ENCODE data around the gene WTAP.
"Not testable (repeated sequence)": the region's sequence is repeated elsewhere in the genome, so short reads cannot be mapped to it uniquely, and the experiment has no call there.

The WTAP gene

DNA sequence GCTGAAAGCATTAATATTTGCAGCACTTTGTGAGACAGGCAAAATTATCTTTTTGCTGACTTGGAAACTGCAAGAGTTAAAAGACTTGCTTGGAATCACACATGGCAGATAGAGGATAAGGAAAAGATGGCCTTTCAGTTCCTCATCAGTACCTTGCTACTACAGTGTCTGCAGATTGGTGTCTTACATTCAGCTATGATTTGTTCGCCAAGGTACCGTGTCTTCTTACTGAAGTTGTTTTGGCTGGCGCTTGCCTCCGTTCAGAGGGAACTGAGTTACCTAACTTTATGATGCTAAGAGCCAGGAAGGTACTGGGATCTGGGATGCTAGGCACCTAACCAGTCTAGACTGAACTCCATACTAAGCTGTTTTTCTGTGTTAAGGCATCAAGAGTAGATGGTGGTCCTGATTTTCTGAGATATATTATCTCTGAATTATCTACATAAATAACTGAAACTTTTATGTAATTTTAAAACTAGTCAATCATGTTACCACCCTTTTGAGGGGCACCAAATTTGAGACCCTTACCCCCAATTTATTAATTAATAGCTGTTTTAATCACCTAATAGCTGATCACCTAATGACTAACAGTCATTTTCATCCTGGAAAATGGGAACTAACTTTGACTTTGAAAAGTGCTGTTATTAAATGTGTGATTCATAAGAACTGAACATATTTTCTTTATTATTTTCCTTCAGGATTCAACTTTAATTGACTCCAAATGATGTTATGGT, 2.5 kb downstream of the WTAP start:
- DNase-seq (ENCODE audit: low spot score), result peak; percentile 8

DNA sequence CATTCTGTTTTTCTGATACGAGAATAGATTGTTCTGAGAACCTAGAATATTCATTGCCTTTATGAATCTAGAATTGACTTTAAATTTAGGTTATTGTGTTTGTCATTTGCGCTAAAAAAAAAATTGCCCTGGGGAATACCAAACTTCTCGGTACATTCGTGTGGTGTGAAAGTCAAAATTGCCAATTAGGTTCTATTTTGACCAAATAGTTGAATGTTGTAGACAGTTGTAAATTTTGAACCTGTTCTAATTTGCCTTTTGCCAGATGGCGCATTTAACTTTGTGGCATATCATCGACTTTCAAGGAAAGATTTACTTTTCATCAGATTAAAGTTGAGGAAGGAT, 3.0 kb downstream of the WTAP start:
- no peak for DNase-seq (ENCODE audit: low spot score)

- DNase-seq (ENCODE audit: low spot score), result not testable (repeated sequence)
These were observed 5.2 kb downstream of the WTAP start for GRCh38 chr6:159732550-159732949.

GRCh38 chr6:159733395-159733794, 6.1 kb downstream of the WTAP start:
- not testable (repeated sequence) for DNase-seq (ENCODE audit: low spot score)

DNA sequence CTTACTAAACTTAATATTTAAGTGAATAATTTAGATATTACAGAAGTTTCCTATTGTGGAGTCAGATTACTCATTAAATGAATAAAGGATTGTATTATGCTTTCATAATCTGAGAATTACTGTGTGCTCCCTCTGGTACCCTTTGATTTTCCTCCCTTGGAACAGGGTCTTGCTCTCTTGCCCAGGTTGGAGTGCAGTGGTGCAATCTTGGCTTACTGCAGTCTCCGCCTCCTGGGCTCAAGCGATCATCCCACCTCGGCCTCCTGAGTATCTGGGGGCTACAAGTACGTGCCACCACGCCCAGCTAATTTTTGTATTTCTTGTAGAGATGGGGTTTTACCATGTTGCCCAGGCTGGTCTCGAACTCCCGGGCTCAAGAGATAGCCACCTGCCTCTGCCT, 9.6 kb downstream of the WTAP start:
- no peak for DNase-seq (ENCODE audit: low spot score)

GRCh38 chr6:159739341-159739740, 12.0 kb downstream of the WTAP start:
- no peak for DNase-seq (ENCODE audit: low spot score)

DNA sequence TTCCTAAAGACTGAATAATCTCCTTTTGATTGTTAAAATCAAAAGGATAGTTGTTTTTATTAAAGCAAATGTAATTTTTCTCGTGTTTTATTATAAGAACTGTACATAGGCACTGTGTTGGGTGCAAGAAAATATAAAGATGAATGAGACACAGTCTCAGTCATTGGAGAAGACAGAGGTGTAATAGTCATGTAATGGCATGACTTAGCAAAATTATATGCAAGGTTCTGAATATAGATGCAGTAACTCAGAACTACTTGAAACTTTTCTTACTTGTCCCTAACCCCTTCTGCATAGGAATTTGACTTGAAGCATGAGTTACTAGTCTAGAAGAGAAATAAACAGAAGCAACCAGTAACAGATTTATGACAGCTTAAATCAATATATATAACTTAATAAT, 14.9 kb downstream of the WTAP start:
- DNase-seq (ENCODE audit: low spot score), result no peak

DNA sequence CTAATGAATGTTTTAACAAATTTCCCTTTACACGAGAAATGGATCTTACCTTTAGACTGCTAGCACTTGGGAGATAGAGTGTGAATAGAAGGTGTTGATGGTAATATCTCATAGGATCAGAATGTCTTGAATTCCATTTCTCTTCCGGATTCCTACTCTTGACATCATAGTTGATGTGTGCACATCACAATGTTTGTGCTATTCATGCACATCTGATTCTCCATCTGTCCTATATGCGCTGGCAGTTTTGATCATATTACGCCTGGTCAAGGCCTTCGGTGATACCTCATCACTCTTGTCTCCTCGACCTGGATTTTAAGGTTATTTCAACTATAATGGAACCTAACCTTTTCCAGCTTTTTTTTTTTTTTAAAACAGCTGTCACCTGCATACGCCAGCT, 17.8 kb downstream of the WTAP start:
- no peak for DNase-seq (ENCODE audit: low spot score)

DNA sequence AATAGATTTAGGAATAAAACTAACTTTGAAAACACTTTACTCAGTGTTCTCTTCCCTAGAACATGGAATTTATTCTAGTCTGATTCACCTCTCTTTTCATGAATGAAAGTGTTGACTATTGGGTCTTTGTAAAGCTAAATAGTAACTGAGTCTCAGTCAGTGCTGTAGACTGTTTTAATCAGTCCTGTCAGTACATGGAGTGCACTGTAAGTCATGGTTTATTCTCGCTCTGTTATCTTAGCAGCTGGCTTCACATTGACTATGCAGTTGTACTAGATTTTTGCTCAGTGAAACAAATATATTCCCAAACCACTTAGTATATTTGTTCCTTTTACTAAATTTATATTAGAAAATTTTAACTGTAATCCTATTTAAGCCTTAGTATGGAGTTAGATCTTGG, 19.5 kb downstream of the WTAP start:
- no peak for DNase-seq (ENCODE audit: low spot score)

DNA sequence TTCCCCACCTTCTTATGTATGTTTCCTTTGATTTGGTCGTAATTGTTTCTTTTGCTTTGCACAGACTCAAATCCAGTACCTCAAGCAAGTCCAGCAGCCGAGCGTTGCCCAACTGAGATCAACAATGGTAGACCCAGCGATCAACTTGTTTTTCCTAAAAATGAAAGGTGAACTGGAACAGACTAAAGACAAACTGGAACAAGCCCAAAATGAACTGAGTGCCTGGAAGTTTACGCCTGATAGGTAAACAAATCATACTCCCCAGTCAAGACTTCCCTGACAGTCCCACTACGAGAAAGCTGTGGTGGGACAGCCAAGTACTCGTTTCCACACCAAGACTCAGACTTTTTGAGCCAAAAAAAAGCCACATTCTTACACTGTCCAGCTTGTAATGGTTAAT, 20.8 kb downstream of the WTAP start:
- DNase-seq (ENCODE audit: low spot score), result not testable (repeated sequence)

DNA sequence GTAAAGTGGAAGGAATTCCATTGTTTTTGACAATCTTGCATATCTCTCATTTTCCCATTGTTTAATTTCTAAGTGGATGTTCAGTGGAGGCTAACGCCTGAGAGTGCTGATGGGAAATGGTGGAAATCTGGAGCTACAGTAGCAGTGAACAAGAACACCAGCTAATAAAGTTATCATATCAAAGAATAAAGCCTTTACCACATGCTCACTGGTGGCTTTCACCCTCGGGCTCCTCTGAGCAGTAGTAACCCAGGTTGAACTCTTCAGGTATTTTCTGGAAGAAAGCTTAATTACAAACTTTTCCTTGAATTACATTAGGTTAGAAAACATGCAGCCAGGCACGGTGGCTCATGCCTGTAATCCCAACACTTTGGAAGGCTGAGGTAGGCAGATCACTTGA, 24.1 kb downstream of the WTAP start:
- DNase-seq (ENCODE audit: low spot score), result no peak

DNA sequence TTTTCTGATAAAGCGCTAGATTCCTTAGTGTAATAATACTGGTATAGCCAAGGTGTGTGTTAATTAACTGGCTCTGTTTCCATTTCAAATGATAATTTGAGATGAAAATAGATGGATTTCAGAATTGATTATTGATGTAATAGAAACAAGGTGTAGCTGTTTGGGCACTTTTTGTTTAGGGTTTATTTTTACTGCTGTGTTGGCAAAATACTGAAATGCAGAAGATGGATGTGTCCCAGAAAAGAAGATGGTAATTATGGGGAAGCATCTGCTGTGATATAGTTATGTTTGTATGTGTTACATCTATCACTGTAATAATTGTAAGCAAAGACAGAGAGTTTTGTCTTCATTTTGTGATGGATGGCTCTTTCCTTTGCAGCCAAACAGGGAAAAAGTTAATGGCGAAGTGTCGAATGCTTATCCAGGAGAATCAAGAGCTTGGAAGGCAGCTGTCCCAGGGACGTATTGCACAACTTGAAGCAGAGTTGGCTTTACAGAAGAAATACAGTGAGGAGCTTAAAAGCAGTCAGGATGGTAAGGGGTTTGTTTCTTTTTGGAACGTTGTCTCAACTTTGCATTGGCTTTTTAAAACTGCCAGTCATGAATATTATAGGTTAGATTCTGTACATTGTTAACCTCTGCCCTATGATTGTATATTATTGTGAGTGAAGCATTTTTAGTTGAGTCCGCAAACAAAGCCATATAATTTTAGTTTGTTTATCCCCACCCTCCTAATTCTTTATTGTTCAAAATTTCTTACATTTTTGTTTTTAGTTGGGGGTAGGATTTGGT, 26.0 kb downstream of the WTAP start:
- DNase-seq (ENCODE audit: low spot score), result no peak

DNA sequence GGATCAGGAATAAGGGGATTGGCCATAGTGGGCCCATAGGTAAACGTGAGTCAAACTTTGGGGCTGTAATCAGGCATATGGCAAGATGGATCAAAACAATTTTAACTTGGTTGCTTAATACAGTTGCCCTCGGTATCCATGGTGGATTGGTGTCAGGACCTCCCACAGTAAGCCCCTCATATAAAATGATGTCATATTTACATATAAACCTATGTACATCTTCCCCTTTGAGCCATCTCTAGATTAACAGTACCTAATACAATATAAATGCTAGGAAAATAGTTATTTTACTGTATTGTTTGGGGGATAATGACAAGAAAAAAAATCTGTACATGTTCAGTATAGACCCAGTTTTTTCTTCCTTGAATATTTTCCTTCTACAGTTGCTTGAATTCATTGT, 27.1 kb downstream of the WTAP start:
- DNase-seq (ENCODE audit: low spot score), result no peak

- DNase-seq (ENCODE audit: low spot score), result no peak
These were observed 27.9 kb downstream of the WTAP start for GRCh38 chr6:159754959-159755914.

GRCh38 chr6:159756508-159756907, 29.2 kb downstream of the WTAP start:
- no peak for DNase-seq (ENCODE audit: low spot score)

DNA sequence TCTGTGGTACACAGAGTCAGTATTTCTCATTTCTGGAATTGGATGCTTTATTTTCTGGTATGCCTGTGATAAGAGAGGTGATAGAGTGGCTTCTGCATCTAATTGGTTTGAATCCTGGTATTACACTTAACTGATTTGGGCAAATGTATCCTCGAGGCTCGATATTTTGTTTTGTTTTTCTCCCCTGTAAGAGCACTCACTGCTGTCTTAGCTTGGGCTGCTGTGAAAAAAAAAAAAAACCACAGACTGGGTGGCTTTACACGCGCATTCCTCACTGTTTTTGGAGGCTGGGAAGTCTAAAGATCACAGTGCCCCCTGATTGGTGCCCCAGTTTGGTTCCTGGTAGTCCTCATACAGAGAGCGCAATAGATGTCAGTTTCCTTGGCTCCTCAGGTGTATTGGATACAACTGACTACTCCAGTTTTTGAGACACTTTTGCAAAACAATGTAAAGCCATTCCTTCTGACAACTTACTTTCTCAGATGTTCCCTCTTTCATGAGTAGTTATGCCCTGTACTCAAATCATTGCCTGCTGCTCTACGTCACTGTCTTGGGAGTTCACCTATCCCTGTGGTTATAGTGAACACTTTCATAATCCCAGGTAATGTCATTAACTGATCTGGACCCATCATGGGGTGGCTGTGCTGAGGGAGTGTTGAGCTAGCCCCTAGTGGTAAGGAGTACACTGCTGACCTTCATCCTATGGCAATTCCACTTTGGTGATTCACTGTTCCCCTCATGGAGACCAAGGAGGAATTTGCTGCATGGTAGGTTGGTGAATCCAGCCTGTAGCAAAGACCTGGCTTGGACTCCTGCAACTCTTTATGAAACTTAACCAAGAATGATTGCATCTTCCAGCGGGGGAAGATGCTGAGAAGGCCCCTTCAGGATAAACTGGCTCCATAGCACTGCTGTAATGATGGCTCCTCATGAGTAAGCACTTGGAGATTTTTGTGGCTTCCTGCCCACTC, 31.0 kb downstream of the WTAP start:
- peak; percentile 33 for DNase-seq (ENCODE audit: low spot score)

DNA sequence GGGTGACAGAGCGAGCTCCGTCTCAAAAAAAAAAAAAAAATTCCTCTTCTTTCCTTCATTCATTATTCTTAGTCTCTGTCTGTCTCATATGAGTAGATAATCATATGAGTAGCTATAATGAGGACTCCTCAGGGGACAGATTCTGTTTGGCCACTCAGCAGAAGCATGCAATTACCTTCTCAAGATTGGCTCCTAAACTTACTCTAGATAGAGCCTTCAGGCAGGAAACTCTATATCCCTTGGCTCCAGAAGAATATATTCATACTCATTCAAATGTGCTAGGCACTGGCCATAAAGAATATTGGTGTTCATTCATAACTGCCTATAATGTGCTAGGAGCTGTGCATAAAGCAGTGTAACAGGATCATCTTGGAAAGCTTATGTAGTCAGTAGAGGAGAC, 32.3 kb downstream of the WTAP start:
- no peak for DNase-seq (ENCODE audit: low spot score)

DNA sequence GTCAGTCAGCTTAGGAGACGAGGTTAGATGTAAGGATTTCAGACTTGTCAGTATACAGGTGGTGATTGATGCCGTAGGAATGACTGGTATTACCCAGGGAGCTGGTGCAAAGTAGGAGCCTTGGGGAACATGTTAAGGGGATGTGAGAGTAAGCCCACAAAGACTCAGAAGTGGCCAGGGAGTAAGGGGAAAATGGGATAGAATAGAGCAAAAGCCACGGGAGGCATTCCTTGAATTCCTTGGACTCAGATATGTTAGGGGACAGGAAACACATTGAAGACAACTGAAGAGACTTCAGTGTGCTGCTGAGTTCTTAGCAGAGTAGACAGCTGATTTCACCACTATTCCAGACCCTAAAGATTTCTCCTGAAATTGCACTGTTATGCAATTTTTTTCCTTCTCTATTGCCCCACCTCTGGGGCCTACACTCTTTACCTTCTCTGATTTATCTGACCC, 33.3 kb downstream of the WTAP start:
- DNase-seq (ENCODE audit: low spot score), result peak; percentile 65

- peak; percentile 15 for DNase-seq (ENCODE audit: low spot score)
These were observed 34.0 kb downstream of the WTAP start for GRCh38 chr6:159761129-159761872.

- peak; percentile 99 for DNase-seq (ENCODE audit: low spot score)
These were observed 34.8 kb downstream of the WTAP start, which contains the start of gene ACAT2 for GRCh38 chr6:159761873-159762680. ACAT2 (plus strand) TSS chr6:159762045; CDS start chr6:159762088, 43 bp downstream.
